Endothelial cell (in vitro differentiated cells): Measurements from ENCODE around the gene CBL. TPM values are rescaled to one million over a fixed set of nuclear protein-coding genes. Genes with fewer than 3 reads are reported as not detected.

Experiments
- DNase-seq: peaks from one replicate; pipeline ENCODE4 v3.0.0; 2021; ENCODE audit warnings: low spot score
- H3K27ac Mint-ChIP-seq: one replicate; pipeline ENCODE4 v1.8.0; 2021; ENCODE audit warnings: mixed read lengths, inconsistent platforms; ENCODE audit not compliant: unreplicated experiment
- H3K27me3 Mint-ChIP-seq: one replicate; pipeline ENCODE4 v1.8.0; 2021; ENCODE audit warnings: mild to moderate bottlenecking, moderate library complexity, mixed read lengths, inconsistent platforms; ENCODE audit not compliant: unreplicated experiment
- H3K36me3 Mint-ChIP-seq: one replicate; pipeline ENCODE4 v1.8.0; 2021; ENCODE audit warnings: mild to moderate bottlenecking, low read depth, mixed read lengths, inconsistent platforms; ENCODE audit not compliant: unreplicated experiment
- H3K4me1 Mint-ChIP-seq: one replicate; pipeline ENCODE4 v1.8.0; 2021; ENCODE audit warnings: mild to moderate bottlenecking, mixed read lengths, inconsistent platforms; ENCODE audit not compliant: unreplicated experiment
- H3K4me3 Mint-ChIP-seq: one replicate; pipeline ENCODE4 v1.8.0; 2021; ENCODE audit warnings: mild to moderate bottlenecking, mixed read lengths, inconsistent platforms; ENCODE audit not compliant: unreplicated experiment
- H3K9me3 Mint-ChIP-seq: one replicate; pipeline ENCODE4 v1.8.0; 2021; ENCODE audit warnings: mixed read lengths, inconsistent platforms; ENCODE audit not compliant: unreplicated experiment
- total RNA-seq: library from RNA; stranded (reverse); fragmentation: NEBNext Ultra II Directional; extraction: Animal tissue kit (Norgen Biotek cat#: 25700); gene quantifications from one replicate; pipeline ENCODE4 v1.2.1, GENCODE V29; 2021; ENCODE audit not compliant: unreplicated experiment
- TF ChIP-seq, protein P1 (sequence below): fragments of 200-600 bp; sonication (generic); IDR thresholded peaks from one replicate; pipeline ENCODE4 v1.5.0; 2021; ENCODE audit warnings: antibody characterized with exemption; ENCODE audit not compliant: unreplicated experiment

Gene CBL
- total RNA-seq, 1 donor from 2014 or later, result 47.5 TPM

DNA sequence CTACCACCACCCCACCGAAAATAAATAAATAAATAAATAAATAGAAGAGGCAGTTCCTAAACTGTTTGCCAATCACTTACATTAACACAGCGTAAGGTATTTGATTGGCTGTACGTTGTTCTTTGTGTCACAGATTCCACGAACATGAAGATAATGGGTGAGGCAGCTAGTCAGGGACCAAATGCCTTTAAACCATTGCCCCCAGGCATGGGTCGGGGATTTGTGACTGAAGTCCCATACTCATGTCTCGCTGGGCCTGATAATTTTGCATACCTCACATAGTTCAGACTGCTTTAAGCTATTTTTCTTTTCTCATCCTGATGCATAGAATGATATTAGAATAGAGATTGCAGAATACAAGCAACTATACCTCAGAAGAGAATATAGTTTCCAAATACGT lies 3.6 kb upstream of the CBL start:
- H3K36me3 Mint-ChIP-seq, result peaks cover 4% of the 10 kb centered on the region
- H3K4me1 Mint-ChIP-seq, result peaks cover 7% of the 10 kb centered on the region
- H3K4me3 Mint-ChIP-seq, result no peak overlapping the region
- H3K9me3 Mint-ChIP-seq, result no peaks in the 10 kb centered on the region
- DNase-seq, result no peak
- H3K27ac Mint-ChIP-seq, result no peak overlapping the region
- H3K27me3 Mint-ChIP-seq, result peaks cover 5% of the 10 kb centered on the region
- TF ChIP-seq, protein P1, sequence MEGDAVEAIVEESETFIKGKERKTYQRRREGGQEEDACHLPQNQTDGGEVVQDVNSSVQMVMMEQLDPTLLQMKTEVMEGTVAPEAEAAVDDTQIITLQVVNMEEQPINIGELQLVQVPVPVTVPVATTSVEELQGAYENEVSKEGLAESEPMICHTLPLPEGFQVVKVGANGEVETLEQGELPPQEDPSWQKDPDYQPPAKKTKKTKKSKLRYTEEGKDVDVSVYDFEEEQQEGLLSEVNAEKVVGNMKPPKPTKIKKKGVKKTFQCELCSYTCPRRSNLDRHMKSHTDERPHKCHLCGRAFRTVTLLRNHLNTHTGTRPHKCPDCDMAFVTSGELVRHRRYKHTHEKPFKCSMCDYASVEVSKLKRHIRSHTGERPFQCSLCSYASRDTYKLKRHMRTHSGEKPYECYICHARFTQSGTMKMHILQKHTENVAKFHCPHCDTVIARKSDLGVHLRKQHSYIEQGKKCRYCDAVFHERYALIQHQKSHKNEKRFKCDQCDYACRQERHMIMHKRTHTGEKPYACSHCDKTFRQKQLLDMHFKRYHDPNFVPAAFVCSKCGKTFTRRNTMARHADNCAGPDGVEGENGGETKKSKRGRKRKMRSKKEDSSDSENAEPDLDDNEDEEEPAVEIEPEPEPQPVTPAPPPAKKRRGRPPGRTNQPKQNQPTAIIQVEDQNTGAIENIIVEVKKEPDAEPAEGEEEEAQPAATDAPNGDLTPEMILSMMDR, result no peak

- Mint-ChIP-seq H3K4me1 (peaks cover 10% of the 10 kb centered on the region), H3K36me3 (peaks cover 4% of the 10 kb centered on the region), H3K4me3 (no peak overlapping the region), H3K27ac (no peak overlapping the region), H3K9me3 (no peaks in the 10 kb centered on the region), H3K27me3 (peaks cover 5% of the 10 kb centered on the region)
- TF ChIP-seq, protein P1, result no peak
- no peak for DNase-seq
These were observed 2.1 kb upstream of the CBL start for GRCh38 chr11:119204066-119204465.

DNA sequence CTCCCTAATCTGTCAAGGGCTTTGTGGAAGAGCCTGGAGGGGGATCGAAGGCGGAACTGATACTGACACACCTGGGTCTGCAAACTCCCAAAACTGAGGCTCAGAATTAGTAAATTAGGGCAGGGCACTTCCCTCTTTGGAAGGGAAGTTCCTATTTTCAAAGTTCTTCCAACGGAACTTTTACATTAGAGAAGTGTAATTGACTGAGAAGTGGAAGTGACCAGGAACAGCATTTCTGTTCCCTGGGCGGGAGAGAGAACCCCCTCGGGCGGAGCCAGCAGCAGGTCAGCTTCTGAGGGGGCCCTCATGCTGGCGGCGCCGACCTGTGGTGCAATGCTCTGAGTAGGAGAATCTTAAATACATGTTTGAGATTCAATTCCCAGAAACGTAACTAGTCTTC lies 1.1 kb upstream of the CBL start:
- Mint-ChIP-seq H3K27ac (no peak overlapping the region), H3K4me1 (peaks cover 14% of the 10 kb centered on the region), H3K27me3 (peaks cover 5% of the 10 kb centered on the region), H3K9me3 (no peaks in the 10 kb centered on the region), H3K4me3 (peak overlapping the region; percentile 93), H3K36me3 (peaks cover 4% of the 10 kb centered on the region)
- TF ChIP-seq, protein P1, result no peak
- DNase-seq, result no peak

- Mint-ChIP-seq H3K9me3 (no peaks in the 10 kb centered on the region), H3K36me3 (peaks cover 4% of the 10 kb centered on the region), H3K27ac (peak overlapping the region; percentile 91), H3K27me3 (peaks cover 5% of the 10 kb centered on the region), H3K4me3 (peak overlapping the region; percentile 100), H3K4me1 (peaks cover 14% of the 10 kb centered on the region)
- TF ChIP-seq, protein P1, result no peak
- peak; percentile 60 for DNase-seq
These were observed 624 bp downstream of the CBL start for GRCh38 chr11:119206511-119207414.

GRCh38 chr11:119207415-119207960 lies 1.3 kb downstream of the CBL start:
- H3K27me3 Mint-ChIP-seq, result peaks cover 5% of the 10 kb centered on the region
- DNase-seq, result no peak
- TF ChIP-seq, protein P1, result no peak
- peaks cover 4% of the 10 kb centered on the region for H3K36me3 Mint-ChIP-seq
- H3K4me1 Mint-ChIP-seq, result peaks cover 14% of the 10 kb centered on the region
- no peaks in the 10 kb centered on the region for H3K9me3 Mint-ChIP-seq
- peak overlapping the region; percentile 100 for H3K4me3 Mint-ChIP-seq
- H3K27ac Mint-ChIP-seq, result no peak overlapping the region
